K562 (cell line): ENCODE data around the gene TTLL8. TPM values are rescaled to one million over a fixed set of nuclear protein-coding genes. Genes with fewer than 3 reads are reported as not detected.

Experiments used
- ATAC-seq: fragments of 200-7000 bp; cut with Tn5 transposase; 3 replicates; pipeline ENCODE4 v1.9.1; 2020; ENCODE audit warnings: moderate library complexity
- BruUV-seq: library from RNA; stranded (reverse); fragments of 400-500 nt; replicated peaks from 2 replicates; lab custom pipeline; 2021; lab: Mats Ljungman, UMichigan
- CTCF ChIA-PET: fragments of 300-600 bp; formaldehyde crosslinking; extraction: SDS; loops from one replicate; lab custom pipeline; 2021; ENCODE audit warnings: low intra/inter-chr PET ratio; lab: Yijun Ruan, JAX
- POLR2A ChIA-PET: fragments of 300-600, 350-650 bp; sonication (Branson Sonifier 250); formaldehyde crosslinking; extraction: SDS; loops from one replicate; lab custom pipeline; 2021; ENCODE audit warnings: antibody characterized with exemption, inconsistent platforms; lab: Yijun Ruan, JAX
- DNase-seq, 4 experiments: peaks; one replicate each; pipeline versions ENCODE4 v3.0.0 to v3.0.0-alpha.2; 2011 to 2018; ENCODE audit warnings: low spot score in 3 of 4, mixed read lengths in 3 of 4; ENCODE audit errors: extremely low read depth in 1 of 4
- FAIRE-seq: peaks from 2 replicates; lab custom pipeline; 2011; peaks lifted over from hg19 to GRCh38; lab: Jason Lieb, UNC
- H2AFZ ChIP-seq: 2 replicates; pipeline ENCODE4 v1.6.0; 2011; ENCODE audit warnings: low read depth, low read length, control low read depth, inconsistent platforms
- H3K27ac ChIP-seq: fragments of 200-600 bp; 3 replicates; pipeline ENCODE4 v1.8.0; 2011; ENCODE audit warnings: low read depth, mild to moderate bottlenecking, control low read depth, inconsistent platforms, low read length, moderate library complexity, mixed read lengths; ENCODE audit errors: extremely low read depth
- H3K27me3 ChIP-seq, 2 experiments: fragments of 300-600 bp in 1 of 2; 2 replicates in 1 of 2; 3 replicates in 1 of 2; pipeline versions ENCODE4 v1.6.0 to v1.8.0; 2011; ENCODE audit warnings: inconsistent platforms in 2 of 2, low read length in 2 of 2, mild to moderate bottlenecking in 1 of 2, mixed read lengths in 1 of 2, moderate library complexity in 1 of 2; ENCODE audit not compliant: control insufficient read depth in 2 of 2, insufficient read depth in 2 of 2
- H3K36me3 ChIP-seq: fragments of 300-600 bp; 3 replicates; pipeline ENCODE4 v1.8.0; 2011; ENCODE audit warnings: mild to moderate bottlenecking, low read length, inconsistent platforms; ENCODE audit not compliant: control insufficient read depth, insufficient read depth
- H3K4me1 ChIP-seq, 2 experiments: fragments of 200-600 bp in 1 of 2; replicated peaks in 1 of 2; 2 replicates in 1 of 2; 3 replicates in 1 of 2; pipeline versions ENCODE4 v1.5.1 to v1.8.0; 2011; ENCODE audit warnings: inconsistent platforms in 2 of 2, low read length in 2 of 2, mild to moderate bottlenecking in 1 of 2, mixed read lengths in 1 of 2, moderate library complexity in 1 of 2; ENCODE audit not compliant: control insufficient read depth in 2 of 2, insufficient read depth in 2 of 2
- H3K4me2 ChIP-seq: 2 replicates; pipeline ENCODE4 v1.6.1; 2011; ENCODE audit warnings: low read length, control low read depth, inconsistent platforms, mixed read lengths; ENCODE audit not compliant: insufficient read depth
- H3K4me3 ChIP-seq: fragments of 200-600 bp; sonication (generic), shearing (Covaris generic); 2 replicates; pipeline ENCODE4 v1.5.1; 2016; ENCODE audit warnings: control low read depth, inconsistent platforms
- H3K79me2 ChIP-seq: fragments of 200-600 bp; 3 replicates; pipeline ENCODE4 v1.8.0; 2011; ENCODE audit warnings: low read length, inconsistent platforms; ENCODE audit not compliant: control insufficient read depth, insufficient read depth
- H3K9ac ChIP-seq, 2 experiments: 2 replicates each; pipeline versions ENCODE4 v1.6.0 to v1.6.1; 2011; ENCODE audit warnings: low read depth in 2 of 2, low read length in 2 of 2, control low read depth in 1 of 2, inconsistent platforms in 1 of 2, mild to moderate bottlenecking in 1 of 2, mixed read lengths in 1 of 2; ENCODE audit not compliant: insufficient read depth in 1 of 2
- H3K9me1 ChIP-seq: one replicate; pipeline ENCODE4 v1.6.0; 2011; ENCODE audit warnings: inconsistent platforms, mild to moderate bottlenecking, low read length, moderate library complexity; ENCODE audit not compliant: control insufficient read depth, insufficient read depth
- H3K9me3 ChIP-seq: replicated peaks from 2 replicates; pipeline ENCODE4 v1.5.1; 2011; ENCODE audit warnings: low read depth, low read length, inconsistent platforms; ENCODE audit not compliant: control insufficient read depth, insufficient read depth
- H4K20me1 ChIP-seq: replicated peaks from 2 replicates; pipeline ENCODE4 v1.6.1; 2011; ENCODE audit warnings: low read length, inconsistent platforms, mixed read lengths; ENCODE audit not compliant: control insufficient read depth, insufficient read depth
- POLR2B ChIP-seq: fragments of 450-650 bp; IDR thresholded peaks from 2 replicates; pipeline ENCODE4 v1.6.1; 2018; ENCODE audit warnings: low read depth; ENCODE audit not compliant: partially characterized antibody
- VEZF1 ChIP-seq: fragments of 200-800 bp; sonication (Bioruptor generic); IDR thresholded peaks from 2 replicates; pipeline ENCODE4 v1.6.1; 2017; ENCODE audit warnings: missing genetic modification characterization, missing compliant biosample characterization
- ZHX1 ChIP-seq: fragments of 150-350 bp; conservative IDR thresholded peaks from 2 replicates; pipeline ENCODE4 v1.6.1; 2014; ENCODE audit warnings: low read length
- WGBS: fragments of 100-300 bp; shearing (Covaris generic); methylation state at CpG from one replicate; pipeline ENCODE4 v1.1.6; 2016; ENCODE audit warnings: low coverage, mixed read lengths; ENCODE audit not compliant: insufficient coverage; ENCODE audit errors: missing lambda C conversion rate; 5-methylcytosine and 5-hydroxymethylcytosine counted together
- in situ Hi-C: fragments of 300-500 bp; cut with MboI; formaldehyde crosslinking; loops from 4 replicates; pipeline ENCODE4 v1.15.0; 2018; ENCODE audit warnings: inconsistent platforms, mixed read lengths
- intact Hi-C: fragments of 100-400 bp; cut with micrococcal nuclease; formaldehyde crosslinking; loops from 2 replicates; pipeline ENCODE4 v1.14.2; 2022
- polyA plus RNA-seq, 8 experiments: library from polyadenylated mRNA; depleted of rRNA in 4 of 8; stranded (reverse) in 5 of 8; unstranded in 3 of 8; fragments of >200 nt; fragmentation: Nextera tagmentation in 2 of 8; fragmentation: Illumina TruSeq in 1 of 8; extraction: Ambion mirVana in 2 of 8; extraction: Trizol in 1 of 8; gene quantifications; 2 replicates each; pipeline versions ENCODE4 v1.2.1 to v1.2.3, GENCODE V29; 2011 to 2014; ENCODE audit warnings: inconsistent platforms in 1 of 8, missing spikeins in 1 of 8
- total RNA-seq, 7 experiments: library from RNA; depleted of rRNA in 6 of 7; stranded (reverse); fragments of >200 nt in 6 of 7; fragmentation: Illumina TruSeq in 2 of 7; extraction: Trizol in 2 of 7; gene quantifications; 2 replicates each; pipeline versions ENCODE4 v1.2.1 to v1.2.3, GENCODE V29; 2011 to 2021; ENCODE audit warnings: low replicate concordance in 1 of 7

TTLL8 gene
- total and polyA plus RNA-seq, 9 of the 15 experiments (the other 6 are each of a cell fraction or from before 2014, with no cell fraction given): not detected

- Histone ChIP-seq H4K20me1 (peaks cover 4% of the 10 kb centered on the region; the same call in 1 of the 2 replicates), H3K9me1 (no peaks in the 10 kb centered on the region), H2AFZ (no peak overlapping the region), H3K4me3 (no peak overlapping the region), H3K27ac (no peak overlapping the region), H3K4me1 (peaks cover 0 to 56% of the 10 kb centered on the region in 2 experiments; a peak in 3 of 5 replicates), H3K36me3 (no peaks in the 10 kb centered on the region), H3K9ac (no peak overlapping the region), H3K9me3 (no peaks in the 10 kb centered on the region), H3K4me2 (no peak overlapping the region), H3K79me2 (no peaks in the 10 kb centered on the region), H3K27me3 (peaks cover 0 to 22% of the 10 kb centered on the region in 2 experiments; a peak in 2 of 5 replicates)
- ATAC-seq (no peak), FAIRE-seq (no peak), DNase-seq (peak in 2 of 4 experiments; percentile 64 to 65)
- WGBS: 0% methylated on average over 8 of the region's 61 CpGs
- POLR2A ChIA-PET: interaction anchor here (0.6 to 1.0 kb wide), 2 partner anchors 17 to 661 kb away, joined by 3 read pairs; no protein-coding TSS in a partner anchor
- TF ChIP-seq ZHX1 (no peak), POLR2B (no peak), VEZF1 (CRISPR knock-in tag) (peak; percentile 68)
- no TSS peak for BruUV-seq
- CTCF ChIA-PET: interaction anchor here (1.1 kb wide), 1 partner anchor 80 kb away, joined by 3 read pairs; no protein-coding TSS in a partner anchor
- in situ Hi-C loops (no loop called here), intact Hi-C loops (no loop called here)
Observed at GRCh38 chr22:50010676-50011446, 47.2 kb downstream of the TTLL8 start.
